Fibroblast of lung (primary cell): ENCODE results near the gene CATSPER1.

Experiments
- CTCF ChIP-seq, 2 donors: IDR thresholded peaks in 1 of 2; conservative IDR thresholded peaks in 1 of 2; 1 replicate in 1 of 2; 2 replicates in 1 of 2; pipeline ENCODE4 v1.5.1; 2011 to 2012; ENCODE audit warnings: low read length in 2 of 2, control low read depth in 1 of 2, inconsistent platforms in 1 of 2, low read depth in 1 of 2, mild to moderate bottlenecking in 1 of 2
- EZH2 ChIP-seq: IDR thresholded peaks from 2 replicates; pipeline ENCODE4 v1.5.1; 2012; ENCODE audit warnings: low read length, control low read depth, mild to moderate bottlenecking; ENCODE audit errors: missing control alignments

GRCh38 chr11:66051766-66052663 lies 25.7 kb upstream of the CATSPER1 start, which contains the start of gene SF3B2:
- no peak for TF ChIP-seq EZH2
- TF ChIP-seq CTCF (conservative IDR thresholded peaks at IDR 0.05 in 1 of 2, IDR thresholded peaks at IDR 0.05 in 1 of 2; ENCODE audit: low read depth in 1 of 2, low read length in 2 of 2): no peak
